Activated CD4-positive, alpha-beta T cell treated with anti-CD3 and anti-CD28 coated beads, Interleukin-2, Interleukin-6, amounts not matched to agents 100 ng/mL and 50 ng/mL, durations not matched to agents 16 hours and 8 hours (primary cell): ENCODE measurements around the gene ABCC6.
"Not testable (repeated sequence)": the region's sequence is repeated elsewhere in the genome, so short reads cannot be mapped to it uniquely, and the experiment has no call there.

ENCODE experiments used
- DNase-seq: peaks from one replicate; pipeline ENCODE4 v3.0.0-alpha.2; 2020

ABCC6 gene

GRCh38 chr16:16221382-16221781, 1.9 kb downstream of the ABCC6 start:
- not testable (repeated sequence) for DNase-seq

GRCh38 chr16:16220449-16220848, 2.8 kb downstream of the ABCC6 start:
- DNase-seq, result not testable (repeated sequence)

DNA sequence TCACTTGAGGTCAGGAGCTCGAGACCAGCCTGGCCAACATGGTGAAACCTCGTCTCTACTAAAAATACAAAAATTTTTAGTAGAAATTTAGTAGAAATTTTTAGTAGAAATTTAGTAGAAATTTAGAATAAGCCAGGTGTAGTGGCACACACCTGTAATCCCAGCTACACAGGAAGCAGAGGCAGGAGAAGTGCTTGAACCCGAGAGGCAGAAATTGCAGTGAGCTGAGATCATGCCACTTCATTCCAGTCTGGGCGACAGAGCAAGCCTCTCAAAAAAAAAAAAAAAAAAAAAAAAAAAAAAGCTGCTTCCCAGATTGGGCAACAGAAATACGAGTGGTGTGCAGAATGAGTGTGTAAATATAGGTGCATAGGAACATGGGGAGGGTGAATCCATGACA, 4.5 kb downstream of the ABCC6 start:
- not testable (repeated sequence) for DNase-seq

- not testable (repeated sequence) for DNase-seq
These were observed 4.9 kb downstream of the ABCC6 start for GRCh38 chr16:16218349-16218748.

DNA sequence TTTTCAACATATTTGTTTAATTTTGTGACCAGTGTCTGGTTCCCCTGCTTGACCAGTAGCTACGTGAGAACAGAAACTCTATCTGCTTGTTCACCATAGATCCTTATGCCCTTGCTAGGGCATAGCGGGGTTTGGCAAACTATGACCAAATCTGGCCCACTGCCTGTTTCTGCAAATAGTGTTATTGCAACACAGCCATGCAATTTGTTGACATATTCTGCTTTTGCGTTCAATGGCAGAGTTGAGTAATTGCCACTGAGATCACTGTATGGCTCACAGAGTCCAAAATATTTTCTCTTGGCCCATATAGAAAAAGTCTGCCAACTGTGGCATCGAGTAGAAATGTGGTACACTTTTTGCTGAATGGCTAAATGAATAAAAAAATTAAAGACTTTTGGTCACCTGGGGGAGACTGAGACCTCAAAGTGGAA, 9.4 kb downstream of the ABCC6 start:
- DNase-seq, result not testable (repeated sequence)

- DNase-seq, result not testable (repeated sequence)
These were observed 11.9 kb downstream of the ABCC6 start for GRCh38 chr16:16211404-16211803.

DNA sequence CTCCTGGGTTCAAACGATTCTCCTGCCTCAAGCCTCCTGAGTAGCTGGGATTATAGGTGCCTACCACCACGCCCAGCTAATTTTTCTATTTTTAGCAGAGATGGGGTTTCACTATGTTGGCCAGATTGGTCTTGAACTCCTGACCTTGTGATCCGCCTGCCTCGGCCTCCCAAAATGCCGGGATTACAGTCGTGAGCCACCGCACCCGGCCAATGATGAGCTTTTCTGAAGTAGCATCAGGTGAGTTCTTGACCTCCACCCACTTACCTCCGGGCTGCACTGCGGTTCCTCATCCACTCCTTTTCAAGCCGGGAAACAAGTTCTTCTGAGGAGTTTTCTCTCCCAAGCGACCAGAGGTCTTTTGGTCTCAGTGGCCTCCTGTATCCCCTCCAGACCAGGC, 14.8 kb downstream of the ABCC6 start:
- not testable (repeated sequence) for DNase-seq

GRCh38 chr16:16207787-16208334, 15.4 kb downstream of the ABCC6 start:
- DNase-seq, result not testable (repeated sequence)

GRCh38 chr16:16207097-16207786, 16.1 kb downstream of the ABCC6 start:
- not testable (repeated sequence) for DNase-seq

- not testable (repeated sequence) for DNase-seq
These were observed 17.4 kb downstream of the ABCC6 start for GRCh38 chr16:16205864-16206263.

DNA sequence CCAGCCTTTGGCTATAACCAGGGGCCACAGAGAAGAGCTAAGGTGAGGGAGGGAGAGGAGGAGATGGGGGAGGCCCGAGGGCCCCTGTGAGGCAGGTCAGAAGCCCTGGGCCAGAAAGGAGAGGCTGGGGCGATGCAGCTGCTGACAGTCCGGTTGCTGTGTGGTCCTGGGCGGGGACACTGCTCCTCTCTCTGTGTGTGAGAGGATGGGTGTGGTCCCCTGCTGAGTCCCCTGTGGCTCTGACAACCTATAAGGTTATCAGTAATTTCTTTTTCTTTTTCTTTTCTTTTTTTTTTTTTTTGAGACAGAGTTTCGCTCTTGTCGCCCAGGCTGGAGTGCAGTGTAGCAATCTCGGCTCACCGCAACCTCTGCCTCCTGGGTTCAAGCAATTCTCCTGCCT, 18.7 kb downstream of the ABCC6 start:
- DNase-seq, result not testable (repeated sequence)

GRCh38 chr16:16203494-16203893, 19.8 kb downstream of the ABCC6 start:
- not testable (repeated sequence) for DNase-seq

DNA sequence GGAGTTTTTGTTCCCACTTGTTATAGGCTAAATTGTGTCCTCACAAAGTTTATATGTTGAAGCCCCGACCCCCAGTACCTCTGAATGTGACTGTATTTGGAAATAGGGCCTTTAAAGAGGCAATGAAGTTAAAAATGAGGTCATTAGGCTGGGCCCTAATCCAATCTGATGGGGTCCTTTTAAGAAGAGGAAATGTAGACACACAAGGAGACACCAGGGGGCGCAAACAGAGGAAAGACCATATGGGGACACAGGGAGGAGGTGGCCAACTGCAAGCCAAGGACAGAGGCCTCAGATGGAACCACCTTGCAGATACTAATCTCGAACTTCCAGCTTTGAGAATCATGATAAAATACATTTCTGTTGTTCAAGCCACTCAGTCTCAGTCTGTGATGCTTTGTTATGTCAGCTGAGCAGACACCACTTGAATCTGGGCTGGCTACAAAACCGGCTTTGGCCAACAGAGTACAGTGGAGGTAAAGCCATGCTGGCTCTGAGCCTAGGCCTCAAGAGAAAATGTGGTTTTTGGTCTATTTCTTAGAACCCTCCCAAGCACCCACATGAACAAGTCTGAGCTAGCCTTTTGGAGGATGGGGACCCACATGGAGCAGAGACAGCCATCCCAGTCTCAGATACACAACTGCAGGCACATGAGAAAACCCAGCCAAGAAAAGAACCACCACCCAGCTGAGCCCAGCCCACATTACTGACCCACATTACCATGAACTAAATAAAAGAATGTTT, 20.7 kb downstream of the ABCC6 start:
- peak; percentile 57 for DNase-seq

DNA sequence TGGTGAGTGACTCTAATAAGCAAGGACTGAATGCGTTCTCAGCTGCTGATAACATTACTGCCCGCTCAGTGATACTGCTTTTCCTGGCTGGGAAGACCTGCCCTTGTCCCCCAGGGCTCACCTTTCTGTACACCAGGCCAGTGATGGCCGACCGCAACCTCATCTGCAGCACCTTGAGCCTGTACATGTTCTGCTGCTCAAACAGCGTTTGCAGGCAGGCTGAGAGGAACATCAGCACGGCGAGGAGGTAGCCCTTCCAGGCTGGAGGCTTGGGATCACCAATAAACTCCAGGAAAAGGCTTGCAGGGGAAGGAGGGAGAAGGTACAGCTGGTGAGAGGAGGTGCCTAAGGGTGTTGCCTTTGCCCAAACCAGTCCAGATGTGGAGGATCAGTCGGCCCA, 21.4 kb downstream of the ABCC6 start:
- not testable (repeated sequence) for DNase-seq

GRCh38 chr16:16200391-16200790, 22.9 kb downstream of the ABCC6 start:
- not testable (repeated sequence) for DNase-seq

DNA sequence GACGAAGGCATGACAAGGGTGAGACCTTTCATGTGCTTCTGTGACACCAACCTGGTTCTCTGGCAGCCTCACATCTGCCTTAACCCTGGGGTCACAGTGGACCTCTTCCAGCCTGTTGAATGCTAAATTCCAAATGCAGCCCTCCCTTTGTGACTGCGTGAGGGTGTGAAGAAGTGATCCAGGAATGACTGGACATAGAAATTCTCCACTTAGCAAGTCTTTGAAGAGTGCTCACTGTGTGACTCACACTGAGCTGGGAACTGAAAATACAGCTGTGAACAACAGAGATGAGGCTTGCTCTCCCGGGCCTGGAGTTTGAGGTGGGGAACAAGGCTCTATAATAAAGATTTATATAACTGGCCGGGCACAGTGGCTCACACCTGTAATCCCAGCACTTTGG, 23.9 kb downstream of the ABCC6 start:
- DNase-seq, result peak; percentile 19

- no peak for DNase-seq
These were observed 25.3 kb downstream of the ABCC6 start for GRCh38 chr16:16197966-16198365.

GRCh38 chr16:16197331-16197730, 26.0 kb downstream of the ABCC6 start:
- no peak for DNase-seq

DNA sequence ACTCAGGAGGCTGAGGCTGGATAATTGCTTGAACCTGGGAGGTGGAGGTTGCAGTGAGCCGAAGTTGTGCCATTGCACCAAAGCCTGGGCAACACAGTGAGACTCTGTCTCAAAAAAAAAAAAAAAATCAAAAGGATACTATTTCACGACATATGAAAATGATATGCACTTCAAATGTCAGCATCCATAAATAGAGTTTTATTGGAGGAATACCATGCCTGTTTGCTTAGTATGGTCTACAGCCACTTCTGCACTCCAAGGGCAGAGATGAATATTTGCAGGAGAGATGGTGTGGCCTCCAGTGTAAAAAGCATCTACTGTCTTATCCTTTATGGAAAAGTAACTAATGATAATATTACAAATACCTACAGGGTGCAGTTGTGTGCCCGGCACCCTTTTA, 27.2 kb downstream of the ABCC6 start:
- DNase-seq, result no peak

DNA sequence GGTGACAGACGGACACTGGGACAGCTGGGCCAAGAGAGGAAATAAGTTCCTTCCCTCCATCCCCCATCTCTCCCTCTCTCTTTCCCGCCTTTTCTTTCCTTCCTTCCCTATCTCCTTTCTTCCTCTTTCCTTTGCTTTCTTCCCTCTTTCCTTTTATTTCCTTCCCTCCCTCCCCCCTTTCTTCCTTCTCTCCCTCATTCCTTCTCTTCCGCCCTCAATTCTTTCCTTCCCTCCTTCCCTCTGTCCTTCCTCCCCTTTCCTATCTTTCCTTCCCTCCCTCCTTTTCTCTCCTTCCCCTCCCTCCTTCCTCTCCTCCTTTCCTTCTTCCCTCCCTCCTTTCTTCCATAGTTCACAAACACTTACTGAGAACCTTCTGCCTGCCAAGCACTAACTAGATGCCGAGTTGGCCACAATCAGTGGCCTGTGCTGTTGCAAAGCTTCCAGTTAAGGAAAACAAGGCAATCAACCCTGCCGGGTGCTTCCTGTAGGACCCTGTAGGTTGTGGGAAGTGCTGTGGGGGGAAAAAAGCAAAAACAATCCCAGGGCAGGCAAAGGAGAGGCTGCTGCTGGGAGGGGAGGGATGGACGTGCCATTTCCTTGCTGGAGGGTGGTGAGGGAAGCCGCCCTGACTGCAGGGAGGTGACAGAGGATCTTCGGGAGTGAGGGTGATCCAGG, 31.7 kb downstream of the ABCC6 start:
- DNase-seq, result no peak

- not testable (repeated sequence) for DNase-seq
These were observed 32.3 kb downstream of the ABCC6 start for GRCh38 chr16:16190966-16191365.

DNA sequence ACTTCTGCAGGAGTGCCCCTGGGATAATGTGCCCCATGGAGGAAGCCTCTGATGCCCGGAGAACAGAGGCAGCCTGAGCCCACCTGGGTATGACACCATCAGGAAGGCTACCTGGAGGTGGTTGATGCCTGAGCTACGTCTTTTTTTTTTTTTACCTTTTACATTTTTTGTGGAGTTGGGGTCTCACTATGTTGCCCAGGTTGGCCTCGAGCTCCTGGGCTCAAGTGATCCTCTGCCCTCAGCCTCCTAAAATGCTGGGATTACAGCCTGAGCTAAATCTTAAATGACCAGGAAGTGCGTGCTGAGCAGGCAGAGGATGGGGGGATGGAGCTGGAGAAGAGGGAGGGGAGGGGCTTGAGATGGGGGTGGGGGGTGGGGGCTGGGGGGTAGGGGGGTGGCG, 32.7 kb downstream of the ABCC6 start:
- DNase-seq, result no peak

DNA sequence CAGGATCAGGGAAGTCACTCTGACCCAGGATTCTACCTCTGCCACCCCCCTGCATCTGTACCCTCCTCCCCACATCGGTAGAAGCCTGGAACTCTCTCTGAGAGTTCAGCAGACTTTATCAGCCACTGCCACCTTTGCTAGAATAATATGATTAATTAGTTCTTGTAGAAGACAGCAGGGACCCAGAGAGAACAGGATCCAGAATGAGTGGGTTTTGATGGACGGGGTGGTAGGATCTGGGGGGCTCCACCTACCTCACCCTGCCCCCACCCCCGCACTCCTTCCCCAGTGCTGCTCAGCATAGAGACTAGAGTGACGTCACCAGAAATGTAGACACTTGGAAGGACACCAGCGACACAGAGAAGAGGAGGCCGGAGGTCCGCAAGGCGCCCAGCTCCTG, 33.5 kb downstream of the ABCC6 start:
- DNase-seq, result no peak
